Keratinocyte (primary cell): ENCODE measurements around the gene HCFC1. TPM values are rescaled to one million over a fixed set of nuclear protein-coding genes. Genes with fewer than 3 reads are reported as not detected.

Source experiments
- DNase-seq: peaks from one replicate; pipeline ENCODE4 v3.0.0-alpha.2; 2011; ENCODE audit warnings: low read depth, missing footprints, low spot score
- FAIRE-seq: peaks from 2 replicates; lab custom pipeline; 2011; peaks lifted over from hg19 to GRCh38; lab: Jason Lieb, UNC
- H2AFZ ChIP-seq: 2 replicates; pipeline ENCODE4 v1.6.0; 2012; ENCODE audit warnings: low read length, control low read depth, inconsistent platforms; ENCODE audit not compliant: control insufficient read depth
- H3K27ac ChIP-seq: 2 replicates; pipeline ENCODE4 v1.5.1; 2011; ENCODE audit warnings: low read length; ENCODE audit not compliant: control insufficient read depth, insufficient read depth
- H3K27me3 ChIP-seq: 3 replicates; pipeline ENCODE4 v1.6.0; 2011; ENCODE audit warnings: low read length; ENCODE audit not compliant: control insufficient read depth, insufficient read depth; ENCODE audit errors: extremely low read depth
- H3K36me3 ChIP-seq, 2 experiments: 2 replicates in 1 of 2; 3 replicates in 1 of 2; pipeline ENCODE4 v1.5.1; 2011; ENCODE audit warnings: low read length in 2 of 2, mild to moderate bottlenecking in 1 of 2; ENCODE audit not compliant: control insufficient read depth in 2 of 2, insufficient read depth in 2 of 2; ENCODE audit errors: extremely low read depth in 1 of 2
- H3K4me1 ChIP-seq: 3 replicates; pipeline ENCODE4 v1.5.1; 2011; ENCODE audit warnings: low read length; ENCODE audit not compliant: control insufficient read depth, insufficient read depth; ENCODE audit errors: extremely low read depth
- H3K4me2 ChIP-seq: 3 replicates; pipeline ENCODE4 v1.6.0; 2011; ENCODE audit warnings: low read depth, low read length; ENCODE audit not compliant: control insufficient read depth, insufficient read depth; ENCODE audit errors: extremely low read depth
- H3K4me3 ChIP-seq, 3 experiments: fragments of 200-600 bp in 1 of 3; sonication (generic) in 1 of 3; 2 replicates in 2 of 3; 3 replicates in 1 of 3; pipeline ENCODE4 v1.5.1; 2011 to 2016; ENCODE audit warnings: low read length in 3 of 3, mild to moderate bottlenecking in 3 of 3, control low read depth in 2 of 3, inconsistent platforms in 1 of 3, low read depth in 1 of 3, mixed read lengths in 1 of 3, mixed run types in 1 of 3, moderate library complexity in 1 of 3; ENCODE audit not compliant: control insufficient read depth in 2 of 3, insufficient read depth in 2 of 3; ENCODE audit errors: extremely low read depth in 1 of 3
- H3K79me2 ChIP-seq: 2 replicates; pipeline ENCODE4 v1.6.0; 2012; ENCODE audit warnings: low read length; ENCODE audit not compliant: control insufficient read depth, insufficient read depth
- H3K9ac ChIP-seq: 3 replicates; pipeline ENCODE4 v1.6.0; 2011; ENCODE audit warnings: low read length; ENCODE audit not compliant: control insufficient read depth, insufficient read depth; ENCODE audit errors: extremely low read depth
- H3K9me1 ChIP-seq: 3 replicates; pipeline ENCODE4 v1.6.0; 2011; ENCODE audit warnings: low read length; ENCODE audit not compliant: control insufficient read depth, insufficient read depth; ENCODE audit errors: extremely low read depth
- H3K9me3 ChIP-seq: 2 replicates; pipeline ENCODE4 v1.5.1; 2012; ENCODE audit warnings: low read depth, low read length; ENCODE audit not compliant: control insufficient read depth
- H4K20me1 ChIP-seq: 3 replicates; pipeline ENCODE4 v1.6.0; 2011; ENCODE audit warnings: low read length; ENCODE audit not compliant: control insufficient read depth, insufficient read depth; ENCODE audit errors: extremely low read depth
- EZH2 ChIP-seq: IDR thresholded peaks from one replicate; pipeline ENCODE4 v1.6.1; 2012; ENCODE audit warnings: inconsistent platforms, mild to moderate bottlenecking, low read length, moderate library complexity
- dilution Hi-C: fragments of 300-500 bp; cut with MboI; formaldehyde crosslinking; loops from one replicate; pipeline ENCODE4 v1.7.0; 2020; ENCODE audit warnings: low sequenced_read_pairs; ENCODE audit not compliant: extremely low pct_ligation_motif_present
- polyA plus RNA-seq, 5 experiments: library from polyadenylated mRNA; depleted of rRNA in 3 of 5; stranded (reverse) in 3 of 5; stranded (forward) in 1 of 5; unstranded in 1 of 5; fragments of >200 nt; gene quantifications; 1 replicate in 1 of 5; 2 replicates in 3 of 5; 3 replicates in 1 of 5; pipeline versions ENCODE4 v1.2.1 to v1.2.3, GENCODE V29; 2011 to 2012; ENCODE audit warnings: missing spikeins in 2 of 5, low read depth in 1 of 5, low replicate concordance in 1 of 5
- TF ChIP-seq, protein P1 (sequence below), 3 experiments: IDR thresholded peaks in 1 of 3; conservative IDR thresholded peaks in 1 of 3; optimal IDR thresholded peaks in 1 of 3; 2 replicates in 2 of 3; 3 replicates in 1 of 3; pipeline versions ENCODE3 to v1.5.1; 2011; ENCODE audit warnings: low read length in 3 of 3, mild to moderate bottlenecking in 3 of 3, moderate library complexity in 2 of 3, control low read depth in 1 of 3, inconsistent platforms in 1 of 3; ENCODE audit not compliant: insufficient read depth in 2 of 3; ENCODE audit errors: extremely low read depth in 1 of 3

HCFC1 gene
- polyA plus RNA-seq, 1 donor (not counting 4 experiments of a cell fraction or from before 2014, with no cell fraction given), result 2.7 TPM

DNA sequence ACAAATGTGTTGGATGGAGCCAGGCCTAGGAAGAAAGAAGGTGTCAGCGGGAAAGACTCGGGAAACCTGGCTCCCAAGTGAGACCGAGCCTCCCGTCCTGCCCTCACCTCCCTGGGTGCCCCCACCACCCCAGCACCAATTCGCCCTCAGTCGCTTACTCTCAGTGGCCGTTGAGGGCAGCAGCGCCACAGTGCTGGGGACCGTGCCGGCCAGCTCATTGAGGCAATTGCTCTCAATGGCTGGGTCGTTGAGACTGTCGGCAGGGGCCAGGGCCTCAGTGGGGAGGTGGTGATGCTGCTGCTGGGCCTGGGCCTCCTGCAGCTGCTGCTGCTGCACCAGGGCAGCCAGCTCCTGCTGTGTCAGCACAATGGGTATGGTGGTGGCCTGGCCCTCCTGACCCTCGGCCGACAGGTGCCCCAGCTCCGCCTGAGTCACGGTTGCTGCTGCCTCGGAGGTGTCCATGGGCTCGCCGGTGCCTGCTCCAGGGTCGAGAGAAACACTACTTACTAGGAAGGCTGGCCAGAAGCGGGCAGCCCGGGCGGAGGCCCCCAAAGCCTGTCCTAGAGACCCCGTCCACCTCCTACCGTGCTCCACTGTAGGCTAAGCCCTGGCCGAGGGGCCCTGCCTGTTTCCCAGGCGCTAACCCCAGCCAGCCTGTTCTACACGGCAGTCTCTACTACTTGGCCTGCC is 19.8 kb downstream of the HCFC1 start:
- Histone ChIP-seq H3K4me2 (no peak overlapping the region), H3K27ac (no peak overlapping the region), H3K4me1 (no peaks in the 10 kb centered on the region), H3K27me3 (no peaks in the 10 kb centered on the region), H3K9me1 (no peaks in the 10 kb centered on the region), H3K79me2 (no peaks in the 10 kb centered on the region), H4K20me1 (no peaks in the 10 kb centered on the region), H3K9me3 (no peaks in the 10 kb centered on the region), H2AFZ (no peak overlapping the region), H3K9ac (no peak overlapping the region), H3K4me3 (no peak overlapping the region), H3K36me3 (peaks cover 33 to 35% of the 10 kb centered on the region in 2 experiments)
- FAIRE-seq (no peak), DNase-seq (no peak)
- TF ChIP-seq, protein P1, sequence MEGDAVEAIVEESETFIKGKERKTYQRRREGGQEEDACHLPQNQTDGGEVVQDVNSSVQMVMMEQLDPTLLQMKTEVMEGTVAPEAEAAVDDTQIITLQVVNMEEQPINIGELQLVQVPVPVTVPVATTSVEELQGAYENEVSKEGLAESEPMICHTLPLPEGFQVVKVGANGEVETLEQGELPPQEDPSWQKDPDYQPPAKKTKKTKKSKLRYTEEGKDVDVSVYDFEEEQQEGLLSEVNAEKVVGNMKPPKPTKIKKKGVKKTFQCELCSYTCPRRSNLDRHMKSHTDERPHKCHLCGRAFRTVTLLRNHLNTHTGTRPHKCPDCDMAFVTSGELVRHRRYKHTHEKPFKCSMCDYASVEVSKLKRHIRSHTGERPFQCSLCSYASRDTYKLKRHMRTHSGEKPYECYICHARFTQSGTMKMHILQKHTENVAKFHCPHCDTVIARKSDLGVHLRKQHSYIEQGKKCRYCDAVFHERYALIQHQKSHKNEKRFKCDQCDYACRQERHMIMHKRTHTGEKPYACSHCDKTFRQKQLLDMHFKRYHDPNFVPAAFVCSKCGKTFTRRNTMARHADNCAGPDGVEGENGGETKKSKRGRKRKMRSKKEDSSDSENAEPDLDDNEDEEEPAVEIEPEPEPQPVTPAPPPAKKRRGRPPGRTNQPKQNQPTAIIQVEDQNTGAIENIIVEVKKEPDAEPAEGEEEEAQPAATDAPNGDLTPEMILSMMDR (optimal IDR thresholded peaks at IDR 0.05 in 1 of 3, IDR thresholded peaks at IDR 0.05 in 1 of 3, conservative IDR thresholded peaks at IDR 0.05 in 1 of 3; ENCODE audit: extremely low read depth in 1 of 3, insufficient read depth in 2 of 3, low read length in 3 of 3), result no peak
- dilution Hi-C loops, result no loop called here

DNA sequence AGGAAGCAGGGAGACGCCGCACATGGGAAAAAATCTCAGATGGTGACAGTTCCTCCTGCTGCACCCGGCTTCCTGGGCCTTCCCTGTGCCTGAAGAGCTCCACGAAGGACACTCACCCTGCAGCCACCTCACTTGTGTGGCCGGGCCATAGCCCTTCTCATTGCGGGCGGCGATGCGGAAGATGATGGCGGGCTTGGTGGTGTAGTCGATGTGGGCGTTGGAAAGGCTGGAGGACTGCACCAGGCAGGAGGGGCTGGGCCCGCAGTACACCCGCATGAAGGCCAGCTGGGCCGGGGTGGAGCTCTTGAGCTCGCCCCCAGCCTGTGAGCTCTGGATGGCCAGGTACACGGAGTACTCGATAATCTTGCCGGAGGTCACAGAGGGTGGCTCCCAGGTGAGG is 21.5 kb downstream of the HCFC1 start:
- no peak overlapping the region for H3K9ac ChIP-seq
- no peak for FAIRE-seq

More for the DNA sequence above, 21.5 kb downstream of the HCFC1 start:
- no peaks in the 10 kb centered on the region for H3K9me3 ChIP-seq
- H3K27me3 ChIP-seq, result no peaks in the 10 kb centered on the region
- no peaks in the 10 kb centered on the region for H3K79me2 ChIP-seq
- H3K27ac ChIP-seq, result no peak overlapping the region
- no peak for DNase-seq
- H4K20me1 ChIP-seq, result no peaks in the 10 kb centered on the region
- no peaks in the 10 kb centered on the region for H3K4me1 ChIP-seq
- no peak overlapping the region for H3K4me2 ChIP-seq
- H3K36me3 ChIP-seq, result peaks cover 18 to 27% of the 10 kb centered on the region in 2 experiments
- no peak overlapping the region for H3K4me3 ChIP-seq
- TF ChIP-seq, protein P1 (optimal IDR thresholded peaks at IDR 0.05 in 1 of 3, IDR thresholded peaks at IDR 0.05 in 1 of 3, conservative IDR thresholded peaks at IDR 0.05 in 1 of 3; ENCODE audit: extremely low read depth in 1 of 3, insufficient read depth in 2 of 3, low read length in 3 of 3), result no peak
- TF ChIP-seq EZH2, result no peak
- dilution Hi-C loops, result no loop called here
- no peaks in the 10 kb centered on the region for H3K9me1 ChIP-seq
- H2AFZ ChIP-seq, result no peak overlapping the region
